CD4-positive, CD25-positive, alpha-beta regulatory T cell (primary cell): ENCODE measurements around the gene RPH3AL. TPM values are rescaled to one million over a fixed set of nuclear protein-coding genes. Genes with fewer than 3 reads are reported as not detected.
"Not testable (repeated sequence)": the region's sequence is repeated elsewhere in the genome, so short reads cannot be mapped to it uniquely, and the experiment has no call there.

ENCODE experiments used
- ATAC-seq, 2 donors: fragments of 150-1000 bp; cut with Tn5 transposase; one replicate each; pipeline ENCODE4 v1.10.0; 2021; ENCODE audit warnings: low read depth in 2 of 2, moderate number of reproducible peaks in 2 of 2, moderate library complexity in 1 of 2
- DNase-seq, 3 donors: peaks; one replicate each; pipeline versions ENCODE4 v3.0.0 to v3.0.0-alpha.2; 2012 to 2022; ENCODE audit warnings: mixed read lengths in 1 of 3
- H3K27ac ChIP-seq: one replicate; pipeline ENCODE4 v1.7.0; 2013; ENCODE audit warnings: mild to moderate bottlenecking, low read length; ENCODE audit not compliant: insufficient read depth, poor library complexity, severe bottlenecking
- H3K27me3 ChIP-seq: one replicate; pipeline ENCODE4 v1.7.0; 2013; ENCODE audit warnings: low read length; ENCODE audit not compliant: control insufficient read depth, insufficient read depth
- H3K36me3 ChIP-seq: one replicate; pipeline ENCODE4 v1.7.0; 2013; ENCODE audit warnings: mild to moderate bottlenecking, low read length, moderate library complexity; ENCODE audit not compliant: control insufficient read depth, insufficient read depth
- H3K4me1 ChIP-seq: 2 replicates; pipeline ENCODE4 v1.7.0; 2013; ENCODE audit warnings: mild to moderate bottlenecking, low read length; ENCODE audit not compliant: insufficient read depth, control insufficient read depth, poor library complexity, severe bottlenecking
- H3K4me3 ChIP-seq: one replicate; pipeline ENCODE4 v1.7.0; 2013; ENCODE audit warnings: low read depth, mild to moderate bottlenecking, low read length, moderate library complexity
- H3K9me3 ChIP-seq, 2 experiments: 1 replicate in 1 of 2; 2 replicates in 1 of 2; pipeline ENCODE4 v1.7.0; 2013; ENCODE audit warnings: low read length in 2 of 2, mild to moderate bottlenecking in 1 of 2, moderate library complexity in 1 of 2; ENCODE audit not compliant: control insufficient read depth in 2 of 2
- H3K27ac Mint-ChIP-seq, 3 donors: one replicate each; pipeline ENCODE4 v1.8.0; 2020 to 2022; ENCODE audit warnings: mild to moderate bottlenecking in 3 of 3, mixed read lengths in 3 of 3, moderate library complexity in 2 of 3
- H3K27me3 Mint-ChIP-seq: one replicate; pipeline ENCODE4 v1.8.0; 2022; ENCODE audit warnings: mild to moderate bottlenecking, mixed read lengths
- H3K36me3 Mint-ChIP-seq: one replicate; pipeline ENCODE4 v1.8.0; 2020; ENCODE audit warnings: mixed read lengths
- H3K4me1 Mint-ChIP-seq, 4 donors: one replicate each; pipeline ENCODE4 v1.8.0; 2020 to 2022; ENCODE audit warnings: mixed read lengths in 4 of 4, mild to moderate bottlenecking in 1 of 4
- H3K4me3 Mint-ChIP-seq, 4 donors: one replicate each; pipeline ENCODE4 v1.8.0; 2020 to 2022; ENCODE audit warnings: mild to moderate bottlenecking in 4 of 4, mixed read lengths in 4 of 4, moderate library complexity in 3 of 4
- H3K9me3 Mint-ChIP-seq, 7 donors: one replicate each; pipeline ENCODE4 v1.8.0; 2020 to 2022; ENCODE audit warnings: mixed read lengths in 7 of 7, mild to moderate bottlenecking in 3 of 7, moderate library complexity in 2 of 7
- polyA plus RNA-seq, 4 donors: library from polyadenylated mRNA; unstranded; fragments of 300-500 nt; fragmentation: Illumina TruSeq; gene quantifications; one replicate each; pipeline ENCODE4 v1.2.3, GENCODE V29; 2021
- total RNA-seq: library from RNA; stranded (reverse); gene quantifications from one replicate; pipeline ENCODE4 v1.2.3, GENCODE V29; 2022

The RPH3AL gene
- total and polyA plus RNA-seq, 5 donors from 2014 or later: 0.65 to 5.6 (median 3.0) TPM

DNA sequence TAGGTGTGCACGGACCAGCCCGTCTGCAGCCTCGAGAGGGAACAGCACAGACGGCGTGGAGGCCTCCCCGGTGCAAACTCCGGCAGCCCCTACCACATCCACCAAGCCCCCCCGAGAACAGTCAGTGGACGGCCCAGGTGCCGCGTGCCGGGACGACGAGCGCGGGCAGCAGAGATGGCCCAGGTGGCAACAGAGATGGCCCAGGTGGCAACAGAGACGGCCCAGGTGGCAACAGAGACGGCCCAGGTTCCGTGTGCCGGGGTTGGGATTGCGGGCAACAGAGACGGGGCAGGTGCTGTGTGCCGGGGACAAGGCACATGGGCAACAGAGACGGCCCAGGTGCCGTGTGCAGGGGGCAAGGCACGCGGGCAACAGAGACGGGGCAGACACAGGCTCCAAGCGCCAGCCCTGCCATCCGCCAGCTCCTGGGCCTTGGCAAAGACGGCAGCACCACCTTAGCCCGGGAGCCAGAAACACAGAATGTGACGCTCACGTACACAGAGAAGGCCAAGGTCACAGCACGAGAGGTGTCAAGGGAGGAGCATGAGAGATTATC is 31.1 kb downstream of the RPH3AL start:
- H3K27ac ChIP-seq: no peak overlapping the region
- H3K27me3 Mint-ChIP-seq: no peaks in the 10 kb centered on the region
- ATAC-seq (no peak), DNase-seq (no peak)
- no peaks in the 10 kb centered on the region for H3K27me3 ChIP-seq
- H3K4me1 ChIP-seq: no peaks in the 10 kb centered on the region
- no peaks in the 10 kb centered on the region for H3K9me3 ChIP-seq
- H3K27ac Mint-ChIP-seq: no peak overlapping the region
- peaks cover 0 to 1% (median 0%) of the 10 kb centered on the region in 4 donors for H3K4me1 Mint-ChIP-seq
- no peak overlapping the region for H3K4me3 ChIP-seq
- H3K36me3 ChIP-seq: no peaks in the 10 kb centered on the region
- H3K9me3 Mint-ChIP-seq: peaks cover 0 to 1% (median 0%) of the 10 kb centered on the region in 7 donors
- H3K4me3 Mint-ChIP-seq: no peak overlapping the region
- peaks cover 9% of the 10 kb centered on the region for H3K36me3 Mint-ChIP-seq

DNA sequence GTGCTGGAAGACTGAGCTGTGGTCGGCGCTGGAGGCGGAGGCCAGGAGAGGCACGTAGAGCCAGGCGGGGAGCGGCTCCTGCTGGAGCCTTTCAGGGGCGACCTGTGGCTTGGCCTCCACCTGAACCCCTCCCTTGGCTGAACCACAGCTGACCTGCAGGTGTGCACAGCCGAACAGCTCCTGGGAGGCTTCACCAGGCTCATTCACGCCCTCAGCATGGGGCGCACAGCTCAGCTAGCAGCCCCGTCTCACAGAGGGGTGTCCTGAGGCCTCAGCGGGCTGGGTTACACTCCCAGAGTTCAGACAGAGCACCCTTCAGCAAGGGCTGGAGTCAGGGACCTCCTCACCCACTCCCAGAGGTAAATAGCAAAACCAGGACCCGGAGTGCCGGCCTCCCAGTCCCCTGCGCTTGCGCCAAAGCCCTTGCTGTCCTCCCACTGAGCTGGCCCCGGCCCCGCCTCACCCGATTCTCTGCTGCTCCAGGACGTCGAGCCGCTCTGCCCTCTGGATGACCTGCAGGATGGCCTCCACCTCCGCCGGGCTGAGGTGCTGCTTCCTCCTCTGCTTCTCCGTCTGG is 31.7 kb downstream of the RPH3AL start:
- Histone ChIP-seq H3K4me3 (no peak overlapping the region), H3K27me3 (no peaks in the 10 kb centered on the region), H3K27ac (no peak overlapping the region), H3K9me3 (no peaks in the 10 kb centered on the region), H3K4me1 (no peaks in the 10 kb centered on the region), H3K36me3 (no peaks in the 10 kb centered on the region)
- H3K9me3 Mint-ChIP-seq: peaks cover 0 to 2% (median 0%) of the 10 kb centered on the region in 7 donors
- no peak overlapping the region for H3K27ac Mint-ChIP-seq
- H3K27me3 Mint-ChIP-seq: no peaks in the 10 kb centered on the region
- peaks cover 9% of the 10 kb centered on the region for H3K36me3 Mint-ChIP-seq
- H3K4me3 Mint-ChIP-seq: no peak overlapping the region
- ATAC-seq (no peak), DNase-seq (no peak)
- peaks cover 0 to 1% (median 0%) of the 10 kb centered on the region in 4 donors for H3K4me1 Mint-ChIP-seq

DNA sequence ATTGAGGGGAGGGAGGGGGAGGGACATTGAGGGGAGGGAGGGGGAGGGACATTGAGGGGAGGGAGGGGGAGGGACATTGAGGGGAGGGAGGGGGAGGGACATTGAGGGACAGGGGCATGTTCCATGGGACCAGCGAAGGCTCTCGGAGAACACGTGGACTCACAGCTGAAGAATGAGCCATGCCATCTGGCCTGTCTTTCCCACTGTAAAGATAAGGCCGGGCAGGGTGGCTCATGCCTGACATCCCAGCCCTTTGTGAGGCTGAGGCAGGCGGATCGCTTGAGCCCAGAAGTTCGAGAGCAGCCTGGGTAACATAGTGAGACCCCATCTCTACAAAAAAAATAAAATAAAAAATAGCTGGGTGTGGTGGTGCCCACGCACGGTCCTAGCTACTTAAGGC is 32.5 kb downstream of the RPH3AL start:
- H3K27ac Mint-ChIP-seq: no peak overlapping the region
- peaks cover 0 to 1% (median 0%) of the 10 kb centered on the region in 4 donors for H3K4me1 Mint-ChIP-seq
- no peaks in the 10 kb centered on the region for H3K27me3 ChIP-seq
- H3K4me3 ChIP-seq: no peak overlapping the region
- no peaks in the 10 kb centered on the region for H3K27me3 Mint-ChIP-seq
- H3K27ac ChIP-seq: no peak overlapping the region
- ATAC-seq (no peak), DNase-seq (no peak)
- peaks cover 0 to 5% (median 0%) of the 10 kb centered on the region in 7 donors for H3K9me3 Mint-ChIP-seq
- H3K36me3 Mint-ChIP-seq: peaks cover 4% of the 10 kb centered on the region
- H3K4me3 Mint-ChIP-seq: no peak overlapping the region
- H3K9me3 ChIP-seq: no peaks in the 10 kb centered on the region
- no peaks in the 10 kb centered on the region for H3K36me3 ChIP-seq
- no peaks in the 10 kb centered on the region for H3K4me1 ChIP-seq

DNA sequence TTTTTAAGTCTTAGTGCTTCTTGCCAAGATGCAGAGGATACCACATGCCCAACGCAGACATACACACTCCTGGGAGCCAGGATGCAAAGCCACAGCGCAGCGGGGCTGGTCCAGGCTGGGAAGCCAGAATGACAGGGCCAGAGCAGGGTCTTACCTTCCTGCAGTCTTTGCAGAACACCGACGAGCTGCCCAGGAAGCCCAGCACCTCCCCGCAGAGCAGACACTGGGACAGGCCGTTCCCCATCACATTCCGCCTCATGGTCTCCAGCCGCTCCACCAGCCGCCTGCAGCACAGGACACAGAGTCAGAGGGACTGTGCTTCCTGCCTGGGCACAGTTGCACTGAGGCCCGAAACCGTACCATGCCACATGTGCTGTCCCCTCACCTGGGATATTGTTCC is 33.3 kb downstream of the RPH3AL start:
- Mint-ChIP-seq H3K36me3 (peaks cover 4% of the 10 kb centered on the region), H3K4me3 (no peak overlapping the region), H3K9me3 (peaks cover 0 to 7% (median 0%) of the 10 kb centered on the region in 7 donors), H3K27me3 (no peaks in the 10 kb centered on the region), H3K27ac (no peak overlapping the region), H3K4me1 (peaks cover 0 to 1% (median 0%) of the 10 kb centered on the region in 4 donors)
- no peak for DNase-seq
- H3K4me1 ChIP-seq: no peaks in the 10 kb centered on the region
- H3K9me3 ChIP-seq: no peaks in the 10 kb centered on the region
- no peaks in the 10 kb centered on the region for H3K27me3 ChIP-seq
- no peaks in the 10 kb centered on the region for H3K36me3 ChIP-seq
- H3K4me3 ChIP-seq: no peak overlapping the region
- no peak overlapping the region for H3K27ac ChIP-seq
- ATAC-seq: no peak

DNA sequence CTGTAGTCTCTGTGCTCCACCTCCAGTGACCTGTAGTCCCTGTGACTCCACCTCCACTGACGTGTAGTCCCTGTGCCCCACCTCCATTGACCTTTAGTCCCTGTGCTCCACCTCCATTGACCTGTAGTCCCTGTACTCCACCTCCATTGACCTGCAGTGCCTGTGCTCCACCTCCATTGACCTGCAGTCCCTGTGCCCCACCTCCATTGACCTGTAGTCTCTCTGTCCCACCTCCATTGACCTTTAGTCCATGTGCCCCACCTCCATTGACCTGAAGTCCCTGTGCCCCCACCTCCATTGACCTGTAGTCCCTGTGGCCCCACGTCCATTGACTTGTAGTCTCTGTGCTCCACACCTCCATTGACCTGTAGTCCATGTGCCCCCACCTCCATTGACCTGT is 35.5 kb downstream of the RPH3AL start:
- not testable (repeated sequence) for H3K27me3 Mint-ChIP-seq, H3K36me3 ChIP-seq, H3K4me3 Mint-ChIP-seq, H3K4me1 ChIP-seq, H3K27ac ChIP-seq, H3K27me3 ChIP-seq, H3K9me3 Mint-ChIP-seq, H3K4me1 Mint-ChIP-seq, H3K4me3 ChIP-seq, DNase-seq, ATAC-seq, H3K36me3 Mint-ChIP-seq, H3K9me3 ChIP-seq
- H3K27ac Mint-ChIP-seq: peak overlapping the region in 1 of 3 donors; percentile 52

DNA sequence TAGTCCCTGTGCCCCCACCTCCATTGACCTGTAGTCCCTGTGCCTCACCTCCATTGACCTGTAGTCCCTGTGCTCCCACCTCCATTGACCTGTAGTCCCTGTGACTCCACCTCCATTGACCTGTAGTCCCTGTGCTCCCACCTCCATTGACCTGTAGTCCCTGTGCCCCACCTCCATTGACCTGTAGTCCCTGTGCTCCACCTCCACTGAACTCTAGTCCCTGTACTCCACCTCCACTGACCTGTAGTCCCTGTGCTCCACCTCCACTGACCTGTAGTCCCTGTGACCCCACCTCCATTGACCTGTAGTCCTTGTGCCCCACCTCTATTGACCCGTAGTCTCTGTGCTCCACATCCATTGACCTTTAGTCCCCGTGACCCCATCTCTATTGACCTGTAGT is 37.2 kb downstream of the RPH3AL start:
- H3K4me3 ChIP-seq, ATAC-seq, H3K9me3 Mint-ChIP-seq, H3K9me3 ChIP-seq, H3K27me3 ChIP-seq, H3K27ac ChIP-seq, H3K4me1 ChIP-seq, H3K27ac Mint-ChIP-seq, H3K27me3 Mint-ChIP-seq, H3K36me3 Mint-ChIP-seq, H3K4me1 Mint-ChIP-seq, H3K36me3 ChIP-seq, H3K4me3 Mint-ChIP-seq: not testable (repeated sequence)
- DNase-seq: peak in 1 of 3 donors; percentile 24

DNA sequence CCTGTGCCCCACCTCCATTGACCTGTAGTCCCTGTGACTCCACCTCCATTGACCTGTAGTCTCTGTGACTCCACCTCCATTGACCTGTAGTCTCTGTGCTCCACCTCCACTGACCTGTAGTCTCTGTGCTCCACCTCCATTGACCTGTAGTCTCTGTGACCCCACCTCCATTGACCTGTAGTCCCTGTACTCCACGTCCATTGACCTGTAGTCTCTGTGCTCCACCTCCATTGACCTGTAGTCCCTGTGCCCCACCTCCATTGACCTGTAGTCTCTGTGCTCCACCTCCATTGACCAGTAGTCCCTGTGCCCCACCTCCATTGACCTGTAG is 38.0 kb downstream of the RPH3AL start:
- not testable (repeated sequence) for H3K36me3 Mint-ChIP-seq, H3K4me3 ChIP-seq, H3K4me1 Mint-ChIP-seq, H3K4me1 ChIP-seq, H3K4me3 Mint-ChIP-seq, ATAC-seq, H3K27ac ChIP-seq, H3K27ac Mint-ChIP-seq, H3K27me3 ChIP-seq, H3K36me3 ChIP-seq, H3K9me3 ChIP-seq, H3K9me3 Mint-ChIP-seq, H3K27me3 Mint-ChIP-seq
- peak in 1 of 3 donors; percentile 20 for DNase-seq

DNA sequence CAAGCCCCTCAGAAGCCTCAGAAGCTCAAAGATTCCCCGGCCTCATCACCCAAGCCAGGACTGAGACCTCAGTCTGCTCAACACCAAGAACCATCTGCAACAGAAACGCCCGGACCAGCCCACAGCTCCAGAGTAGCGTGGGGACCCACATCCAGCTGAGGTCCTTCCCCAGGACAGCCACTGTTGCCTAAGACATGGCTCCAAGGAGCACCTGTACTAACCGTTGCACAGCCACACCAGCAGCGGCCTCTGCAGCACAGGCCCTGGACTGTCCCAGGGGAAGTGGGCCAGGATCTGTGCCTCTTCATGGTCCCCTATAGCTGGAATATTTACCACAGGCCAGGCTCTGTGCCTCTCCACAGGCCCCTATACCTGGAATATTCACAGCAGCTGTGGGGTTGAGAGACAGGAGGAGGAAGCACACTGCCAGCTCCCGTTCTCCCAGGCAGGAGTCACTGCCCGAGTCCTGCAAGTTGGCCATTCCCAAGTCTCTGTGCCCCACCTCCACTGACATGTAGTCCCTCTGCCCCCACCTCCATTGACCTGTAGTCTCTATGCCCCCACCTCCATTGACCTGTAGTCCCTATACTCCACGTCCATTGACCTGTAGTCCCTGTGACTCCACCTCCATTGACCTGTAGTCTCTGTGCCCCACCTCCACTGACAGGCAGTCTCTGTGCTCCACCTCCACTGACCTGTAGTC is 38.5 kb downstream of the RPH3AL start:
- Histone ChIP-seq H3K36me3 (no peaks in the 10 kb centered on the region), H3K4me1 (no peaks in the 10 kb centered on the region), H3K4me3 (no peak overlapping the region), H3K27me3 (no peaks in the 10 kb centered on the region), H3K27ac (no peak overlapping the region), H3K9me3 (no peaks in the 10 kb centered on the region)
- ATAC-seq: no peak
- H3K4me1 Mint-ChIP-seq: no peaks in the 10 kb centered on the region
- peaks cover 0 to 7% (median 0%) of the 10 kb centered on the region in 7 donors for H3K9me3 Mint-ChIP-seq
- DNase-seq: no peak
- H3K27me3 Mint-ChIP-seq: no peaks in the 10 kb centered on the region
- no peak overlapping the region for H3K27ac Mint-ChIP-seq
- H3K4me3 Mint-ChIP-seq: no peak overlapping the region
- H3K36me3 Mint-ChIP-seq: peaks cover 4% of the 10 kb centered on the region
